ENCODE data around the gene STUM. TPM values are rescaled to one million over a fixed set of nuclear protein-coding genes. Genes with fewer than 3 reads are reported as not detected.

The STUM gene
- total and polyA plus RNA-seq, 2 of the 8 experiments (the other 6 are each of a cell fraction or from before 2014, with no cell fraction given): 0.76 to 1.2 TPM

DNA sequence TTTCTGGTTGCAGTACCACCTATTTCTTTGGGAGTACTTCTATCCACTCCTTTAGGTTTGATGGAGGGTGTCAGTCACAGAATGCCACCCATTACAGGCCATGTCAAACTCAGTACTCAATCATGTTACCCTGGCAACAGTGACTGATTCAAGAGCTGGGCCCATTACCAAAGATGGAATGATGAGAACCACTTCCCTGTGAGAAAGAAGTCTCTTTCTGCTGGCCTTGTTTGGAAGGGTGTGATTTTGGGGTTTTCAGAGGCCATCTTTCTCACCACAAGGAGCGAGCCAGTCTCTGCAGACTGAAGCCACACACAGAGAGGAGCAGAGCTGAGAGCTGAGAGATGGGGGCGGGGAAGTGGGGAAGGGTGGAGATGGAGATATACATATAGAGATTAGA, 13.9 kb upstream of the STUM start (continued):
- TF ChIP-seq, protein P1, sequence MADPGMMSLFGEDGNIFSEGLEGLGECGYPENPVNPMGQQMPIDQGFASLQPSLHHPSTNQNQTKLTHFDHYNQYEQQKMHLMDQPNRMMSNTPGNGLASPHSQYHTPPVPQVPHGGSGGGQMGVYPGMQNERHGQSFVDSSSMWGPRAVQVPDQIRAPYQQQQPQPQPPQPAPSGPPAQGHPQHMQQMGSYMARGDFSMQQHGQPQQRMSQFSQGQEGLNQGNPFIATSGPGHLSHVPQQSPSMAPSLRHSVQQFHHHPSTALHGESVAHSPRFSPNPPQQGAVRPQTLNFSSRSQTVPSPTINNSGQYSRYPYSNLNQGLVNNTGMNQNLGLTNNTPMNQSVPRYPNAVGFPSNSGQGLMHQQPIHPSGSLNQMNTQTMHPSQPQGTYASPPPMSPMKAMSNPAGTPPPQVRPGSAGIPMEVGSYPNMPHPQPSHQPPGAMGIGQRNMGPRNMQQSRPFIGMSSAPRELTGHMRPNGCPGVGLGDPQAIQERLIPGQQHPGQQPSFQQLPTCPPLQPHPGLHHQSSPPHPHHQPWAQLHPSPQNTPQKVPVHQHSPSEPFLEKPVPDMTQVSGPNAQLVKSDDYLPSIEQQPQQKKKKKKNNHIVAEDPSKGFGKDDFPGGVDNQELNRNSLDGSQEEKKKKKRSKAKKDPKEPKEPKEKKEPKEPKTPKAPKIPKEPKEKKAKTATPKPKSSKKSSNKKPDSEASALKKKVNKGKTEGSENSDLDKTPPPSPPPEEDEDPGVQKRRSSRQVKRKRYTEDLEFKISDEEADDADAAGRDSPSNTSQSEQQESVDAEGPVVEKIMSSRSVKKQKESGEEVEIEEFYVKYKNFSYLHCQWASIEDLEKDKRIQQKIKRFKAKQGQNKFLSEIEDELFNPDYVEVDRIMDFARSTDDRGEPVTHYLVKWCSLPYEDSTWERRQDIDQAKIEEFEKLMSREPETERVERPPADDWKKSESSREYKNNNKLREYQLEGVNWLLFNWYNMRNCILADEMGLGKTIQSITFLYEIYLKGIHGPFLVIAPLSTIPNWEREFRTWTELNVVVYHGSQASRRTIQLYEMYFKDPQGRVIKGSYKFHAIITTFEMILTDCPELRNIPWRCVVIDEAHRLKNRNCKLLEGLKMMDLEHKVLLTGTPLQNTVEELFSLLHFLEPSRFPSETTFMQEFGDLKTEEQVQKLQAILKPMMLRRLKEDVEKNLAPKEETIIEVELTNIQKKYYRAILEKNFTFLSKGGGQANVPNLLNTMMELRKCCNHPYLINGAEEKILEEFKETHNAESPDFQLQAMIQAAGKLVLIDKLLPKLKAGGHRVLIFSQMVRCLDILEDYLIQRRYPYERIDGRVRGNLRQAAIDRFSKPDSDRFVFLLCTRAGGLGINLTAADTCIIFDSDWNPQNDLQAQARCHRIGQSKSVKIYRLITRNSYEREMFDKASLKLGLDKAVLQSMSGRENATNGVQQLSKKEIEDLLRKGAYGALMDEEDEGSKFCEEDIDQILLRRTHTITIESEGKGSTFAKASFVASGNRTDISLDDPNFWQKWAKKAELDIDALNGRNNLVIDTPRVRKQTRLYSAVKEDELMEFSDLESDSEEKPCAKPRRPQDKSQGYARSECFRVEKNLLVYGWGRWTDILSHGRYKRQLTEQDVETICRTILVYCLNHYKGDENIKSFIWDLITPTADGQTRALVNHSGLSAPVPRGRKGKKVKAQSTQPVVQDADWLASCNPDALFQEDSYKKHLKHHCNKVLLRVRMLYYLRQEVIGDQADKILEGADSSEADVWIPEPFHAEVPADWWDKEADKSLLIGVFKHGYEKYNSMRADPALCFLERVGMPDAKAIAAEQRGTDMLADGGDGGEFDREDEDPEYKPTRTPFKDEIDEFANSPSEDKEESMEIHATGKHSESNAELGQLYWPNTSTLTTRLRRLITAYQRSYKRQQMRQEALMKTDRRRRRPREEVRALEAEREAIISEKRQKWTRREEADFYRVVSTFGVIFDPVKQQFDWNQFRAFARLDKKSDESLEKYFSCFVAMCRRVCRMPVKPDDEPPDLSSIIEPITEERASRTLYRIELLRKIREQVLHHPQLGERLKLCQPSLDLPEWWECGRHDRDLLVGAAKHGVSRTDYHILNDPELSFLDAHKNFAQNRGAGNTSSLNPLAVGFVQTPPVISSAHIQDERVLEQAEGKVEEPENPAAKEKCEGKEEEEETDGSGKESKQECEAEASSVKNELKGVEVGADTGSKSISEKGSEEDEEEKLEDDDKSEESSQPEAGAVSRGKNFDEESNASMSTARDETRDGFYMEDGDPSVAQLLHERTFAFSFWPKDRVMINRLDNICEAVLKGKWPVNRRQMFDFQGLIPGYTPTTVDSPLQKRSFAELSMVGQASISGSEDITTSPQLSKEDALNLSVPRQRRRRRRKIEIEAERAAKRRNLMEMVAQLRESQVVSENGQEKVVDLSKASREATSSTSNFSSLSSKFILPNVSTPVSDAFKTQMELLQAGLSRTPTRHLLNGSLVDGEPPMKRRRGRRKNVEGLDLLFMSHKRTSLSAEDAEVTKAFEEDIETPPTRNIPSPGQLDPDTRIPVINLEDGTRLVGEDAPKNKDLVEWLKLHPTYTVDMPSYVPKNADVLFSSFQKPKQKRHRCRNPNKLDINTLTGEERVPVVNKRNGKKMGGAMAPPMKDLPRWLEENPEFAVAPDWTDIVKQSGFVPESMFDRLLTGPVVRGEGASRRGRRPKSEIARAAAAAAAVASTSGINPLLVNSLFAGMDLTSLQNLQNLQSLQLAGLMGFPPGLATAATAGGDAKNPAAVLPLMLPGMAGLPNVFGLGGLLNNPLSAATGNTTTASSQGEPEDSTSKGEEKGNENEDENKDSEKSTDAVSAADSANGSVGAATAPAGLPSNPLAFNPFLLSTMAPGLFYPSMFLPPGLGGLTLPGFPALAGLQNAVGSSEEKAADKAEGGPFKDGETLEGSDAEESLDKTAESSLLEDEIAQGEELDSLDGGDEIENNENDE (IDR thresholded peaks at IDR 0.05; ENCODE audit: insufficient replicate concordance, low read length): no peak
- TF ChIP-seq RNF2 (IDR thresholded peaks at IDR 0.05; ENCODE audit: borderline replicate concordance, low read depth, low read length, missing control alignments, poor library complexity, severe bottlenecking): no peak
- no peak for TF ChIP-seq CEBPB (IDR thresholded peaks at IDR 0.05; ENCODE audit: low read depth, low read length)
- TF ChIP-seq BCL11A (IDR thresholded peaks at IDR 0.05; ENCODE audit: low read depth in 2 of 2, low read length in 2 of 2): no peak
- TF ChIP-seq, protein P2, sequence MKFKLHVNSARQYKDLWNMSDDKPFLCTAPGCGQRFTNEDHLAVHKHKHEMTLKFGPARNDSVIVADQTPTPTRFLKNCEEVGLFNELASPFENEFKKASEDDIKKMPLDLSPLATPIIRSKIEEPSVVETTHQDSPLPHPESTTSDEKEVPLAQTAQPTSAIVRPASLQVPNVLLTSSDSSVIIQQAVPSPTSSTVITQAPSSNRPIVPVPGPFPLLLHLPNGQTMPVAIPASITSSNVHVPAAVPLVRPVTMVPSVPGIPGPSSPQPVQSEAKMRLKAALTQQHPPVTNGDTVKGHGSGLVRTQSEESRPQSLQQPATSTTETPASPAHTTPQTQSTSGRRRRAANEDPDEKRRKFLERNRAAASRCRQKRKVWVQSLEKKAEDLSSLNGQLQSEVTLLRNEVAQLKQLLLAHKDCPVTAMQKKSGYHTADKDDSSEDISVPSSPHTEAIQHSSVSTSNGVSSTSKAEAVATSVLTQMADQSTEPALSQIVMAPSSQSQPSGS (IDR thresholded peaks at IDR 0.05; ENCODE audit: low read length): no peak
- no peak for TF ChIP-seq HDAC2 (IDR thresholded peaks at IDR 0.05; ENCODE audit: borderline replicate concordance in 1 of 2, low read depth in 2 of 2, low read length in 2 of 2)
- no peak for TF ChIP-seq RAD21 (IDR thresholded peaks at IDR 0.05 in 1 of 2, conservative IDR thresholded peaks at IDR 0.05 in 1 of 2; ENCODE audit: low read depth in 2 of 2, low read length in 2 of 2)
- no peak for TF ChIP-seq KDM1A (IDR thresholded peaks at IDR 0.05; ENCODE audit: borderline replicate concordance, low read length)
- no peak for TF ChIP-seq SRF (IDR thresholded peaks at IDR 0.05; ENCODE audit: low read depth, low read length)

All from H1 (cell line).